Measurements from ENCODE around the gene DYNC1LI2. TPM values are rescaled to one million over a fixed set of nuclear protein-coding genes. Genes with fewer than 3 reads are reported as not detected.

DYNC1LI2 gene
- total and polyA plus RNA-seq, 2 of the 8 experiments (the other 6 are each of a cell fraction or from before 2014, with no cell fraction given), result 35.0 to 70.8 TPM

GRCh38 chr16:66746682-66747081 is 4.7 kb downstream of the DYNC1LI2 start:
- peaks cover 8% of the 10 kb centered on the region for H3K23me2 ChIP-seq (ENCODE audit: low read depth, low read length)
- no peak overlapping the region for H3K9ac ChIP-seq (replicated peaks in 1 of 4; ENCODE audit: extremely low read depth in 1 of 4, low read depth in 3 of 4, low read length in 3 of 4)
- H3K4ac ChIP-seq (replicated peaks; ENCODE audit: insufficient read length, low read depth, low read length), result no peak overlapping the region
- H3K23ac ChIP-seq (ENCODE audit: insufficient read length), result no peak overlapping the region
- H2BK5ac ChIP-seq (ENCODE audit: low read depth, low read length), result no peak overlapping the region
- H3K4me1 ChIP-seq (replicated peaks in 1 of 4; ENCODE audit: control insufficient read depth in 3 of 4, insufficient read depth in 4 of 4, low read length in 3 of 4), result peaks cover 3 to 9% (median 5%) of the 10 kb centered on the region in 4 experiments; a peak in 6 of 7 replicates
- H3K27me3 ChIP-seq (replicated peaks in 1 of 4; ENCODE audit: control insufficient read depth in 3 of 4, extremely low read depth in 1 of 4, insufficient read depth in 3 of 4, low read length in 3 of 4), result no peaks in the 10 kb centered on the region
- no peak overlapping the region for H3K4me3 ChIP-seq (ENCODE audit: extremely low read depth in 1 of 4, insufficient read depth in 2 of 4, low read depth in 3 of 4, low read length in 4 of 4)
- 100% methylated on average over 1 of the region's 1 CpG; no CpG with 5 or more reads in 1 of the 2 experiments for WGBS, 2 experiments (ENCODE audit: extremely low coverage in 1 of 2, insufficient coverage in 1 of 2, insufficient read length in 1 of 2, insufficient replicate concordance in 2 of 2, low coverage in 1 of 2, low lambda C conversion rate in 2 of 2, missing lambda C conversion rate in 1 of 2)
- no peak overlapping the region for H2AK5ac ChIP-seq (ENCODE audit: low read depth, low read length)
- H3K79me1 ChIP-seq (ENCODE audit: low read depth, low read length), result peaks cover 7% of the 10 kb centered on the region
- H3K4me2 ChIP-seq (ENCODE audit: insufficient read depth in 1 of 2, low read depth in 2 of 2, low read length in 2 of 2), result no peak overlapping the region
- H2BK12ac ChIP-seq (ENCODE audit: low read depth, low read length), result no peak overlapping the region
- POLR2A ChIA-PET (ENCODE audit: partially characterized antibody), result interaction anchor here (0.7 to 1.3 kb wide), 2 partner anchors 16 to 20 kb away, joined by 3 to 5 read pairs; no protein-coding TSS in a partner anchor
- no peak overlapping the region for H4K91ac ChIP-seq (replicated peaks; ENCODE audit: insufficient read length, low read length)
- H3K9me3 ChIP-seq (ENCODE audit: insufficient read depth in 2 of 2, low read depth in 1 of 2, low read length in 1 of 2), result no peaks in the 10 kb centered on the region; a peak in 1 of 4 replicates
- H4K8ac ChIP-seq (ENCODE audit: extremely low read depth, insufficient read depth, low read length), result no peak overlapping the region
- no peak for DNase-seq (ENCODE audit: low read depth in 1 of 2, low spot score in 2 of 2)
- H3K27ac ChIP-seq (ENCODE audit: low read depth, low read length), result no peak overlapping the region
- H3K79me2 ChIP-seq (ENCODE audit: control insufficient read depth in 1 of 2, insufficient read depth in 2 of 2, low read length in 2 of 2), result peaks cover 17 to 78% of the 10 kb centered on the region in 2 experiments
- TF ChIP-seq GABPA (IDR thresholded peaks at IDR 0.05; ENCODE audit: borderline replicate concordance, insufficient read depth, low read length) (no peak), HDAC2 (IDR thresholded peaks at IDR 0.05; ENCODE audit: borderline replicate concordance in 1 of 2, low read depth in 2 of 2, low read length in 2 of 2) (no peak), KDM4A (IDR thresholded peaks at IDR 0.05; ENCODE audit: low read depth, low read length, severe bottlenecking) (no peak), BRCA1 (IDR thresholded peaks at IDR 0.05; ENCODE audit: low read depth, low read length) (no peak), RFX5 (IDR thresholded peaks at IDR 0.05; ENCODE audit: borderline replicate concordance, low read depth, low read length) (no peak)
- no peak overlapping the region for H3K56ac ChIP-seq (replicated peaks; ENCODE audit: insufficient read length, low read depth, low read length)
- FAIRE-seq, result no peak
- H4K5ac ChIP-seq (ENCODE audit: insufficient read length, low read depth, low read length), result no peak overlapping the region
- no peak overlapping the region for H2AFZ ChIP-seq (ENCODE audit: low read length)
- H4K20me1 ChIP-seq (replicated peaks in 1 of 2; ENCODE audit: control insufficient read depth in 1 of 2, insufficient read depth in 2 of 2, low read length in 2 of 2), result peaks cover 19% of the 10 kb centered on the region in 2 experiments
- H3K18ac ChIP-seq (ENCODE audit: extremely low read depth, low read length), result no peak overlapping the region
- peaks cover 19 to 74% (median 47%) of the 10 kb centered on the region in 4 experiments for H3K36me3 ChIP-seq (ENCODE audit: control insufficient read depth in 2 of 4, insufficient read depth in 4 of 4, low read length in 3 of 4)
- H2BK15ac ChIP-seq (ENCODE audit: low read length), result no peak overlapping the region
- no peak overlapping the region for H2BK120ac ChIP-seq (replicated peaks; ENCODE audit: low read depth, low read length)
- no peak overlapping the region for H2BK20ac ChIP-seq (ENCODE audit: low read length)
- CTCF ChIA-PET (ENCODE audit: partially characterized antibody), result interaction anchor here (0.8 to 1.1 kb wide), 3 partner anchors 9 to 43 kb away, joined by 3 to 4 read pairs (median 4); no protein-coding TSS in a partner anchor
- no peak overlapping the region for H3K14ac ChIP-seq (ENCODE audit: insufficient read length)
